ENCODE results near the gene LAIR2. TPM values are rescaled to one million over a fixed set of nuclear protein-coding genes. Genes with fewer than 3 reads are reported as not detected.

Gene LAIR2
- total RNA-seq, 1 experiment from 2014 or later = not detected

- Mint-ChIP-seq H3K4me3 (ENCODE audit: unreplicated experiment) (no peak overlapping the region), H3K36me3 (ENCODE audit: insufficient read depth, unreplicated experiment) (no peaks in the 10 kb centered on the region), H3K4me1 (ENCODE audit: low read depth, unreplicated experiment) (peaks cover 21% of the 10 kb centered on the region), H3K9me3 (ENCODE audit: unreplicated experiment) (no peaks in the 10 kb centered on the region), H3K27ac (ENCODE audit: unreplicated experiment) (no peak overlapping the region), H3K27me3 (ENCODE audit: insufficient read depth, unreplicated experiment) (peaks cover 3% of the 10 kb centered on the region)
- H3K4me3 ChIP-seq (ENCODE audit: low read depth, low read length) = no peak overlapping the region
- H3K36me3 ChIP-seq (ENCODE audit: control insufficient read depth, insufficient read depth, low read length) = no peaks in the 10 kb centered on the region
- H3K27me3 ChIP-seq (replicated peaks; ENCODE audit: control insufficient read depth, insufficient read depth, low read length) = no peaks in the 10 kb centered on the region
- intact Hi-C loops (cut with micrococcal nuclease; ENCODE audit: unreplicated experiment) = loop anchor here (1.0 kb wide), 1 partner anchor 46 kb away; no protein-coding TSS in a partner anchor
- ChIA-PET POLR2A (interaction anchor here (0.9 kb wide), 1 partner anchor 29 kb away, joined by 3 read pairs; the partner anchor contains the start of gene LENG8), CTCF (interaction anchor here (0.5 to 1.0 kb wide), 7 partner anchors 13 to 153 kb away, joined by 3 to 10 read pairs (median 4); partner anchors contain the start of genes LENG8 and LENG9)
- BruUV-seq (replicated peaks) = no TSS peak
- no peaks in the 10 kb centered on the region for H3K9me3 ChIP-seq
- peak in 1 of 2 experiments; percentile 52 for TF ChIP-seq CTCF (IDR thresholded peaks at IDR 0.05; ENCODE audit: insufficient read depth in 1 of 2, low read depth in 1 of 2, low read length in 1 of 2, severe bottlenecking in 1 of 2, unreplicated experiment in 1 of 2)
- DNase-seq = no peak
- H3K4me1 ChIP-seq = peaks cover 16% of the 10 kb centered on the region
Measured at GRCh38 chr19:54477650-54478049, 25.0 kb upstream of the LAIR2 start.

- Mint-ChIP-seq H3K27ac (ENCODE audit: unreplicated experiment) (no peak overlapping the region), H3K9me3 (ENCODE audit: unreplicated experiment) (no peaks in the 10 kb centered on the region), H3K4me1 (ENCODE audit: low read depth, unreplicated experiment) (peaks cover 13% of the 10 kb centered on the region), H3K36me3 (ENCODE audit: insufficient read depth, unreplicated experiment) (no peaks in the 10 kb centered on the region), H3K27me3 (ENCODE audit: insufficient read depth, unreplicated experiment) (peaks cover 5% of the 10 kb centered on the region), H3K4me3 (ENCODE audit: unreplicated experiment) (no peak overlapping the region)
- peak; percentile 64 to 76 for TF ChIP-seq CTCF (IDR thresholded peaks at IDR 0.05; ENCODE audit: insufficient read depth in 1 of 2, low read depth in 1 of 2, low read length in 1 of 2, severe bottlenecking in 1 of 2, unreplicated experiment in 1 of 2)
- H3K27me3 ChIP-seq (replicated peaks; ENCODE audit: control insufficient read depth, insufficient read depth, low read length) = no peaks in the 10 kb centered on the region
- intact Hi-C loops (cut with micrococcal nuclease; ENCODE audit: unreplicated experiment) = no loop called here
- BruUV-seq (replicated peaks) = no TSS peak
- CTCF ChIA-PET = interaction anchor here (1.0 kb wide), 1 partner anchor 87 kb away, joined by 5 read pairs; no protein-coding TSS in a partner anchor
- DNase-seq = peak in 1 of 2 experiments; percentile 55
- H3K36me3 ChIP-seq (ENCODE audit: control insufficient read depth, insufficient read depth, low read length) = no peaks in the 10 kb centered on the region
- no peaks in the 10 kb centered on the region for H3K9me3 ChIP-seq
- peaks cover 6% of the 10 kb centered on the region for H3K4me1 ChIP-seq
- POLR2A ChIA-PET = no interaction called here
- H3K4me3 ChIP-seq (ENCODE audit: low read depth, low read length) = no peak overlapping the region
Measured at GRCh38 chr19:54478677-54479266, 23.9 kb upstream of the LAIR2 start.

- intact Hi-C loops (cut with micrococcal nuclease; ENCODE audit: unreplicated experiment) = loop anchor here (2.0 kb wide), 1 partner anchor 197 kb away; no protein-coding TSS in a partner anchor
- Mint-ChIP-seq H3K4me3 (ENCODE audit: unreplicated experiment) (no peak overlapping the region), H3K27ac (ENCODE audit: unreplicated experiment) (no peak overlapping the region), H3K9me3 (ENCODE audit: unreplicated experiment) (no peaks in the 10 kb centered on the region), H3K36me3 (ENCODE audit: insufficient read depth, unreplicated experiment) (no peaks in the 10 kb centered on the region), H3K4me1 (ENCODE audit: low read depth, unreplicated experiment) (peaks cover 9% of the 10 kb centered on the region), H3K27me3 (ENCODE audit: insufficient read depth, unreplicated experiment) (peaks cover 12% of the 10 kb centered on the region)
- BruUV-seq (replicated peaks) = no TSS peak
- ChIA-PET CTCF (no interaction called here), POLR2A (no interaction called here)
- no peak for TF ChIP-seq CTCF (IDR thresholded peaks at IDR 0.05; ENCODE audit: insufficient read depth in 1 of 2, low read depth in 1 of 2, low read length in 1 of 2, severe bottlenecking in 1 of 2, unreplicated experiment in 1 of 2)
- DNase-seq = no peak
- H3K27me3 ChIP-seq (replicated peaks; ENCODE audit: control insufficient read depth, insufficient read depth, low read length) = no peaks in the 10 kb centered on the region
- H3K9me3 ChIP-seq = no peaks in the 10 kb centered on the region
- H3K36me3 ChIP-seq (ENCODE audit: control insufficient read depth, insufficient read depth, low read length) = no peaks in the 10 kb centered on the region
- H3K4me3 ChIP-seq (ENCODE audit: low read depth, low read length) = no peak overlapping the region
- 0 out of 2 replicates have a peak, but pooled peaks cover 5% of the 10 kb centered on the region for H3K4me1 ChIP-seq
Measured at GRCh38 chr19:54480051-54480450, 22.6 kb upstream of the LAIR2 start.
